CD4-positive, alpha-beta T cell treated with Interleukin-17A for 1 hour (primary cell): ENCODE data around the gene NAA20.

ENCODE experiments used
- DNase-seq: peaks from one replicate; pipeline ENCODE4 v3.0.0-alpha.2; 2020

The NAA20 gene

DNA sequence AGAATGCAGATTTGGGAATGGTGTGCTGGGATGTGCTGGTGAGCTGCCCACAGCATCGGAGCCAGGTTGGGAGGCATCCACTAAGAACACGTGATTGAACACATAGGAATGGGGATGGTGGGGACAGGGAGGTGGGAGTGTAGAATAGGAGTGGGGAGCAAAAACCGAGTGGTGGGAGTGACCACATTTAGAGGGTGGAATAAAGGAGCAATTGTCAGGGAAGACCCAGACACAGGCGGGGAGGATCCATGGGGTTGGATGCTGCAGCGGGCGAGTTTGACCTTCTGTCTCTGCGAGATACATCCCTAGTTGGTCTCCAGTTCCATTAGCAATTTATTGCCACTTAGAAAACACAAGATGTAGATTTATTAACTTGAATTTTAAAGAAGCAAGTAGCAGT, 4.7 kb downstream of the NAA20 start:
- no peak for DNase-seq

DNA sequence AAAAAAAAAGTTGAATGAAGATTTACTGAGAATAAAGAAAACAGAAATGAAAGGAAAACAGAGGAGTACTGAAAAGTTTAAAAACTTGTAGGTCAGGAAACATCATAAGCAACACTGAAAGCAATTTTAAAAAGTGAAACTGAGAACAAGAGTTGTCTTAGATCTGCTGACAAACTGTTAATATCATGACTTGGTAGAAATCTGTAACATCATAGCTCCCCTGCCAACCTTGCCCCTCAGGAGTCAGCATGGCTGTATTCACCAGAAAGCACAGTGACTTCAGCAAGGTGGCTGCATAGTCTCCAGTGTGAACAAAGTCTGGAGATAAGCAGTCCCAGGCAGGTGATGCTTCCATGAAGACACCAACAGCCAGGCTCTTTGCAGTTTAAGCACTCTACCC, 5.3 kb downstream of the NAA20 start:
- no peak for DNase-seq

DNA sequence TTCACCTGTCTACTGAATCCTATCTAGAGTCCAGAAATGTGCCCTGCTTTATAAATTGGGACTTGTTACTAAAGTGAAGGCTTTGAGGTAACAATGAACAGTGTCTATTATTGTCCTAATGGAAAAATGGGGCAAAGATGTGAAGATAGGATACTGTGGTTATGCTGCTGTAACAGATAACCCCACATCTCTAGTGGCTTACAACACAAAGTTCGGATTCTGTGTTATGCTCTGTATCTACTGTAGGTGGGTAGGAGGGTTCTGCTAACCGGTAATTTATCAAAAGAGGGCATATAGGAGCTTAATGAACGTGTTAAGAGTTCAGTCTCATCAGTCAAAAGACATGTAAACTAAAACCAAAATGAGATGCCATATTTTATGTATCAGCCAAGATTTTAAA, 6.2 kb downstream of the NAA20 start:
- no peak for DNase-seq

DNA sequence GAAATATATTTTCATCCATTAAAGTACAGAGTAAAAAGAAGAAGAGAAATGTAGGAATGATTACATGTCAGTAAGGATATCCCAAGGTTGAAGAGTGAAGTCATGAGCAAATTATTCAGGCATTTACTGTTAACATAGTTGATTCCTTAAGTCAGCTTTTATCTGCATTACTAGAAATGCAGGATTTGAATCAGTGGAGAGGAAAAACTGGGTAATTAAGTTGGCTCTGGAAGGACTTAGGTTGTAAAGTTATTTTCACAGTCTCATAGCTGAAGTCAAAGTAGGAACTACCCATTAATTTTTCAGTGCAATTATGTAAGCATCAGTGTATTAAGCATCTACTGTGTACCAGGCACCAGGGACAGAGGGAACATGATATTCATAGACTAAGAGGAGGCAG, 7.8 kb downstream of the NAA20 start:
- DNase-seq = no peak

DNA sequence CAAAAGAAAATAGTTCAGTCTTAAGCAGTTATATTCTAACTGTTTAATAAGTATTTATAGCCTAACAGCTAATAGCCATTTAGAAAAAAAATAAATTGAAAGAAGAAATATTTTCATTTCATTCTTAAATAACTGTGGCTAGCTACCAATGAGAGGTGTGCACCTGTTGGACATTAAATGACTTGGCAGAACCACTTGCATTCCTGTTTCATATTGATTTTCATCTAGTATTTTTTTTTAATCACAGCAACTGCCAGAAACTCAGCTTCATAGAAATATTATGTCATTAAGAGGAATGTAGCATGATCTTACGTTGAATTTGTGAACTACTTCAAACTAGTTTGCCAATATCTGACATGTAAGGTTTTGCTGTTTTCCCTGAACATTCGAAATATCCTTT, 10.1 kb downstream of the NAA20 start:
- DNase-seq = no peak

DNA sequence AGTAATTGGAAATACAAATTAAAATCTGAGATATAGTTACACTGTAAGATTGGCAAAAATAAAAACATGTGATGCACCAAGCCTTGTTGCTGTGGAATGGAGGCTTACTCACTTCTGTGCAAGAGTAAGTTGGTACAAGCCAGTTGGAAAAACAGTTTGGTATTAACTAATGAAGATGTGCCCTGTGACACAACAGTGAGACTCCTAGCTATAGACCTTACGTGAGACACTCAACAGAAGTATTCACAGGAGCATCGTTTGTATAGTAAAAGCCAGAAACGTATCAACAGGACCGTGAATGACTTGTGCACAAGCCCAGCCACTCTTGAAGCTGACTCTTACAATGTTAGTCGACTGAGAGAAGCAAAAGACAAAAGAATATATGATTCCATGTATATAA, 14.6 kb downstream of the NAA20 start:
- DNase-seq = no peak

DNA sequence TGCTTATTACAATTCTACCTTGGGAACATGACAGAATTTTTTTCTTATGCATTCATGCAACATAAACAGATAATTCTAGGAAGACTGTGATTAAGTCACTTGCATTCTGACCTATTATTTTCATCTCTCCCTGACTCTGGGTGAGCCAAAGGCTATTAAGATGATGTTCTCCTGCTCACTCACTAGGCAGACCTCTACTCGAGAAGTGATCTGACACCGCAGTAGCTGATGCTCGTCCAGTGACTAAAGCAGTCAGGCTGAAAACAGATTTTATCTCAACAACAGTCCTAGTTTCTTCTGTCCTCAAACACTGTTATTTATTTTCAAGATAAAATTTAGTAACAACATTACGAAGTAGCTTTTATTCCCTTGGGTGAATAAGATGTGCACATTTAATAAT, 17.3 kb downstream of the NAA20 start:
- DNase-seq = no peak

DNA sequence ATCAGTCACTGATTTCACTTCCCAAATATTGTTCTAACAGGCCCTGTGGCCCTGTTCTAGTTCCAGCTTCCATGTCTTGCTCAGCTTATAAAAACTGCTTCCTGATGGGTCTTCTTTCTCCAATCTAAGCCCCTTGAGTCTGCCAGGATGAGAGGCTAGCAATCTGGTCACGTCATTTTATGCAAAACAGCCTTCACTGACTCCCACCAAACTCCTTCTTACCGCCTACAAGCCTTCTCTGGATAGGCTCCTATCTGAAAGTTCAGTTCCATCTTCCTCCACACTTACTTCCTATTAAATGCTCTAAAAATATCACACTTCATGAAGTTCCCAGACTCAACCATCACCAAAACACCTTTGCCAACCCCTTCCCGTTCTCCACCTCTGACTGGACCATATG, 19.6 kb downstream of the NAA20 start:
- DNase-seq = no peak

DNA sequence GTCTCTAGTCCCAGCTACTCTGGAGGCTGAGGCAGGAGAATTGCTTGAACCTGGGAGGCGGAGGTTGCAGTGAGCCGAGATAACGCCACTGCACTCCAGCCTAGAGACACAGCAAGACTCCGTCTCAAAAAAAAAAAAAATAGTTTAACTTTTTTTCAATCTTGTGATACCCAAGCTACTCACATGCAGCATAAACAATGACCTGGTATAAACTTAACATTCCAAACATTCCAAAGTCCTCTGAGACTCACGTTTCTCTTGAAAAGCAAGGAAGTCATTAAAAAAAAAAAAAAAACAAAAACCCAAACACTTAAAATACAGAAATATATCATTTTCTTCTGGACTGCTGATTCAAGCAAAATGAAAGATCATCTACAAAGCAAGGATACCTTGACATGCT, 20.8 kb downstream of the NAA20 start:
- DNase-seq = no peak

DNA sequence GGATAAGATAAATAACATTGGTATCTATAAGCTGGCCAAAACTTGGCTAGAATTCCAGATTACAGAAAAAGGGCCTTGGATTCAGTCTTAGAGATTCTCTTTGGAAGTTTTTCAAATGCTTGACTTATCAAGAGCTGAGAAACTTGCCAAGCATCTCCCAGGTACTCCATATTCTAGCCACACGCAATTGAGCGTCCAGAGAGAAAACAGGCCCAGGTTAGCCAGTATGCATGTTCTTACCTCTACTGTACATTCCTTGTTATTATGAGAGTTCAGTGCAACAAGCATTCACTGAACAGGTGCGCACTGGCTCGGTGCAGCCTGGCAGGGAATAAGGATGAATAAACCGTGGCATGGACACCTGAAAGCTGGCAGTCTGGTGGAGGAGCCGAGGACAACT, 21.4 kb downstream of the NAA20 start:
- DNase-seq = no peak

DNA sequence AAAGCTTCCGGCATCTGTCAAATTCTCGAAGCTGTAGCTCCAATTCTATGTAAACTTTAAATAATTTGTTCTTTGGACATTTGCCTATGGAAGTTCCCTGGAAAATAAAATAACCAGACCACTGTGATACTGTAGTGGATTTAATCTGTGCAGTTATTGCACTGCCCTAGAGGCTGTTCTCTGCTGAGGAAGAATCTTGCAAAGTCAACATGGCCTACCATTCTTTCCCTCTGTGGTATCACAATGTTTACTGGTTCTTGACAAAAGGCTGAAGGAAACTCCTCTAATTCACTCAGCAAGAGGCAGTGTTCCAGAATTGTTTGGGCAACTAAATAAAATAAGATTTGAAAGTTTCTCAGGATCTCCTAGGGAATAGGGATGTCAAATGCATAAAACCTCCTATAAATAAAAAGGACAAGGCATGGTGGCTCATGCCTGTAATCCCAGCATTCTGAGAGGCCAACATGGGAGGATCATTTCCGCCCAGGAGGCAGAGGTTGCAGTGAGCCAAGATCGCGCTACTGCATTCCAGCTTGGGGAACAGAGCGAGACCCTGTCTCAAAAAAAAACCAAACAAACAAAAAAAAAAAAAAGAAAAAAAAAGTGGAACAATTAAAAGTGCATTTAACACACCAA, 22.7 kb downstream of the NAA20 start:
- no peak for DNase-seq

DNA sequence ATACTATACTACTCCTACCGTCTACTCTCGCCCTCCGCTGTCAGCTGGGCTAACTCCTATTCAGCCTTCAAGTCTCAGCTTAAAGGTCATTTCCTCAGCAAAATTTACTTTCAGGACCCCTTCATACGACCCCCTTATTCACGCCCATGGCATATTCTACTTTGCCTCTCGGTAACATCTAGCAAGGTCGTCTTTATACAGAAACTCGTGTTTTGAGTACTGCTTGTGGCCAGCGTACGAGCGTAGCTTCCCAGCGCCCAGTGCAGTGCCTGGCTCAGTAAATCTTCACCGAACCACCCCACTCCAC, 34.6 kb downstream of the NAA20 start:
- no peak for DNase-seq

DNA sequence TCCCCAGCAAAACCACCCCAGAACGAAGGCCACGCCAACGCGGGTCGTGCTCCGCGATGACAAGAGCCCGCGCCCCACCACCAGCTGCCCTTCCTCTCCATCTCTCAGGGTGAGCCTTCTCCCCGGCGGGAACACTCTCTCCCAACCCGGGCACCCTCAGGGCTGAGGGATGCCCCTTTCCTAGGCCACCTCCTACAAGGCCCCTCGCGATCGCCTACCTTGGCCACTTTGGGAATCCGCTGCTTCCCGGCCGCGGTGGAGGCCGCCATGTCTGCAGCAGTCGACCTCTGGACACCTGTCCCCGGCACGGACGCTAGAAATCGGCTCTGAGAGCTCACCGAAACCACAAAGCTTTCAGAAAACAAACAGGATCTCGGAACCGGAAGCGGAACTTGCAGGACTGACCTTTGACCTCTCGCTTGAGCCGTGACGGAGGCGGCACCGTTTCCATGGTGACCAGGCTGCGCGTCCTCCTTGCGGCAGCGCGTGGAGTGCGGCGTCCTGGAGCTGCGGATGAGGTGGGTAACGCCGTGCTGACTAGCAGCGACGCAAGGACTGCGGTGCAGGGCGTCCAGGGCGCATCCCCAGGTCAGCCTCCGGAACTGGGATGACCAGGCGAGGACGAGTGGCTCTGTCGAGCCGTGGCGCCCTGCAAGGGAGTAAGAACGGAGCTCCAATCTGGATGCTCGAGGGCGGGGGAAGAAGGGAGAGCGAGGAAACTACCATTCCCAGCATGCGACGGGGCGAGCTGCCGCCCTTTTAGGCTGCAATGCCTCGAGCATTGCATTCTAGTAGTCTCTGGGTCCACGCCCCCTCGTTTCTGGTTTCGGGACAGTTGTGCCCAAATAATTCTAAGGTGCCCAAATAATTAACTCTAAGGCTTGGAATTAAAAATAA, 35.2 kb downstream of the NAA20 start, which contains the start of the genes CFAP61 and CRNKL1:
CFAP61 (plus strand) TSS at position 459 of the 897 bp plus-strand sequence. CDS start 4,122 bp downstream, outside the sequence.
CRNKL1 (minus strand) TSS at position 393 of the 897 bp plus-strand sequence; CDS start at position 269, 124 bp downstream.
- DNase-seq = peak; percentile 97

DNA sequence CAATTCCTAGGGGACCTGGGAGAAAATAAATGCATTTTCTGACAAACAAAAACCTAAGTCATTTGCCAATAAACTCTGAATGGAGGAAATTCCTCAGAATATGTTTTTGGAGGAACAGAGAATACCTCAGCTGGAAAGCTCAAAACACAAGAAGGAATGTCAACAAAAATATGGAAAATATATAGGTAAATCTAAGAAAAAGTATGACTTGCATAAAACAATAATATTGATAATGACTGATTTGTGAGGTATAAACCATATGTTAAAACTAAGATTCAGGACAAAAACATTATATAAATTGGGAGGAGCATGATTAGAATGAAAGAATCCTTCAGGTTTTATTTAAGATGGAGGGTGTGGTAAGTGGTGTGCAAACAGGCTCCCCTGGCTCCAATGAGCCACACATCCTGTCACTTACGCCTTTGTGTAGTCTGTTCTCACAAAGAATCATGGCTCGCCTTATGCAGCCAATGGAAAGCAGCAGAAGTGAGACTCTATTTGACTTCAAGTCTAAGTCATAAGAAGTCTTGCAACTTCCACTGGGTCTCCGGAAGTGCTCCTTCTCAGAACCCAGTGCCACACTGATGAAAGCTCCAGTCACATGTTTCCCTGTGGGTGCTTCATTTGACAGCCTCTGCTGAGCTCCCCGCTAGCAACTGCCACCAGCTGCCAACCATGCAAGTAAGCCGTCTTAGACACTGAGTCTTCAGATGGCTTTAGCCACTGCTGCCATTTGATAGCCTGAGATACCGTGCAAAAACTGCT, 43.3 kb downstream of the NAA20 start:
- DNase-seq = no peak

DNA sequence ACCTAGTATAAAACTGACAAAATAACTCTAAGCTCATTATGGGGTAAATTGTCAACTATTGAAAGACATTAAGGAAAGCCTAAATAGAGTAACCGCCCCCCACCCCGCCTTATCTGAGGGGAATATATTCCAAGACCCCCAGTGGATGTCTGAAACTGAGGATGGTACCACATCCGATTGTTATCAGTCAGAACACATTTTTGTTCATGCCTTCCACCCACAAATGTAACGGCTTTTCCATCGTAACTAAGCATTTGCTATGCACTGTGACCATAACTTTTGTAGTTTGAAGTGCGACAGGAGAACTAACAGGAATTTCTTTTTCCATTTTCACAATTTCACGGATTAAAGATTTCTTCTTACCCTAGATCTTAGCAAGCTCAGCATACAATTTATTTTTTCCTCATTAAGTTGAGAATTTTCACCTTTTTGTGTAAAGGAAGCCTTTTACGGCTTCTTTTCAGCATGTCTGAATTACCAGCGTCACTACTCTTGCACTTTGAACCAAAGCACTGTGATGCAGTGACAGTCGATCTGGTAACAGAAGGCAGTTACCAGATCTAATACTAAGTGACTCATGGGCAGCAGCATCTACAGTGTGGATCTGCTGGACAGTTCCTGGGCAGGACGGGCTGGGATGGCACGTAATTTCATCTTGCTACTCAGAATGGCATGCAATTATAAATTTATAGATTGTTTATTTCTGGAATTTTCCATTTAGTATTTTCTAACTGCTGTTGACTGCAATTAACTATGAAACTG, 47.0 kb downstream of the NAA20 start:
- no peak for DNase-seq

DNA sequence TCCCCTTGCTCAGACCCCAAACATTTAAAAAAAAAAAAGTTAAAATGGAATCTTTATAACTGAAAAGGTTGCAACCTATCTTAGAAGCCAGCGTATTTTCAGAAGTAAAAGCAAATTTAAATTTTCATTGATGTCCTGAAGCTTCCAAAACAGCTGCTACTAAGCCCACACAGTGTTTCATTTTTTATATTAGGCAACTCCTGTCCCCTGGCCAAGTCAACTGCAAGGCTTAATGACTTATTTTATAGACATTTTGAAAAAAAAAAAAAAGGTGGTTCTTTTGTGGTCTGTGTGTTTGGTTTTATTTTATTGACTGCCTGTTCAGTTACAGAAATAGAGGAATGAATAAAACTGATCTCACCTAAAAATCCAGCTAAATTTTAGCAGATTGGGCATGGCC, 48.2 kb downstream of the NAA20 start:
- no peak for DNase-seq

DNA sequence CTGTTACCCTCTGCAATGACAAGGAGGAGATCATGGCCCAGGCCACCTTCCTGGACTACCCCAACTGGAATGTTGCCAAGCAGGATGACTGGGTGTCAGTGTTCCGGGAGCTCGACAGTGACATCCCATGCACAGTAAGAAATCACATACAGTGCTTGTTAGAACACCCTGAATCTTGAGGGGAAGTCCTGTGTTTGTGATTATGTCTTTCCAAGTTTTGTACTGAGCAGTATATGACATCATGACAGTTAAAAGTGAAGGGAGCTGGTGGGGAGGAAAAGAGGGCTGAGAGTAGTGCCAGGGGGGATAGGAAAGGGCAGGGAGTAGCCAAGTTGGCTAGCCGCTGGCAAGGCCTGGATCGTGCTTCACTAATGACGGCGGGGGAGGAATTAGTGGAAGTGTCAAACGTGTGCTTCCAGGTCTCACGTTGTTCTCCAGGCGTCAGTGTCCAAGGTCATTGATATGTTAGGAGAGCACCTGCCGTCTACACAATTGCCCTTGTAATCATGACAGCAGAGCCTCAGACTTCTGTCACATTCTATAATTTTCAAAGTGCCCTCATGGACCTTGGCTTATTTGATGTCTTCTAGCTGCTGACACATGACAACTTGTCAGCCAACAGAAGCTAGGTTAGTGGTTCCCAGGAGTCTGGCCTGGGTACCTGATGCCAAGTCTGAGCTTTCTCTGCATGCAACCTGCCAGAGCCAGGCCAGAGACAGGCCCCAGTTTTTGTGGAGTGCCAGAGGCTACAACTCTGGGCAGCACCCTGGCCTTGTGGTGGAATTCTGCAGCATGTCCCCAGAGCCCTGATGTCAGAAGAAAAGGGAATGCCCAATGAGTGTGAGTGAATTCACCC, 53.9 kb downstream of the NAA20 start:
- DNase-seq = no peak

DNA sequence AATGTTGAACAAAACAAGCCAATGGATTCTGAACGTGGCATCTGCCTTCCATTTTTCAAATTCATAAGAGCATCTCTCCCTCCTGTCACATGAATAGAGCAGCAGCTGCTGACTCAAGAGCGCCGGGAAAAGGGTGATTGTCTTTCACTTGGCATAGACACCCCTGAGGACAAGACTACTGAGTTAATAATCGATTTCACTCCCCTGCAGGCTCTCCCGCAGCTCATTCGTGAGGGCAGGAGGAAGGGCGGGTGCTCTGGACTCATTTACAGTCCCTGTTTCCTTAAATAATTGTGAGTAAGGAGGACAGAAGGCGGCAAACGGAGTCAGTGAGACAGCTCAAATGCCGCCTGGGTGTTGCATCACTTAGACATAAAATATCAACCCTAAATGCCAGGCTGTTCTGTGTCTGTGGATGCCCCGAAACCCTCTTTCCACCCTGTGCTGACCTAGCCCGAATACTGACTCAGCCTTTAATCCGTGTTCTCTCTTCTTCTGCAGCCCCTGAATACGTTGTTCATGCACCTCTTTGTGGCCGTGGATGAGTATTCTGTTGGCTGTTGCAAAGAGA, 56.7 kb downstream of the NAA20 start:
- DNase-seq = no peak

DNA sequence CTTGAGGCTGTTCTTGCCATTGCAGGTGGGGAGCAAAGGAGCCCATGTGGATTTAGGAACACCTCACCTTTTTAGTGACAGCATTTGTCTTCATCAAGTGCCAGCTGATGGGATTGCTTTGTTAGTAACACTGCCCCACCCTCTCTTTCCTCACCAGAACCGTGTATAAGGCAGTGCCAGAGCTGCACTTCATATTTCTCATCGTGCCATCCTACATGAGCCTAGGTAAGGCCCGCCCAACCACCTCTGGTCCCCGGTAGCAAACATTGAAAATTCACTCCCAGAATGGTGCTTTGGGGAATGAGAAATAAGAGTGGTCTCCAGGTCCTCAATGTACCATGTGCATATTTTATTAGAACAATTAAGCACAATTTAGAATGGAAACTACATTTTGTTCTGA, 57.9 kb downstream of the NAA20 start:
- DNase-seq = no peak

DNA sequence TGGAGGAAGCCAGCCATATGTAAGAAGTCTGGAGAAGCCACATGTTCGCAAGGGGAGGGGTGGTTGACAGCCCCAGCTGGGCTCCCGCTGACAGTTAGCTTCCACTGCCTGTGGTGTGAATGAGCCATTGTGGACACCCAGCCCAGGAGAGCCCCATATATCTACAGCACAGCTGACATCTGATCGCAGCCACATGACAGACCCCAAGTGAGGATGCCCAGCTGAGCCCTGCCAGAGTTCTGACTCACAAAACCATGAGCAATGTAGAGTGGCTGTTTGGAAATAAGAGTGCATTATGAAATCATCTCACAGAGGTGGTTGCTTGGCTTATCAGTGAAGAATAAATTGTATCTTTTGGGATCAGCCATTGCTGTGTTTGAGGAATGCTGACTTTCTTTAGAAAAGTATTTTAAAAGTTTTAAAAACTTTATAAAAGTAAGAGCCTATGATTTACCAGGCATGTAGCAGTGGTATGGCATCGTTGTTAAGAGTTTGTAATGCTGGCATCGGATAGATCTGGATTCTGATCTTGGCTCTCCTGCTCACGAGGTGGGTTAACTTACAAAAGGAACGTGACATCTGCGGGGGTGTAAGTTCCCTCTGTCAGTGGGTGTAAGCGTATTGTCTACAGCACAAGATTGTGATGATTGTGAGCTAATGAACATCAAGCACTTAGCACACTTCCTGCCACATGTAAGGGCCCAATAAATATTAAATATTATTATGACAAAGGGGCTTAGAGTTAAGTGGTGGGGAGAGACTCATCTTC, 59.3 kb downstream of the NAA20 start:
- no peak for DNase-seq

DNA sequence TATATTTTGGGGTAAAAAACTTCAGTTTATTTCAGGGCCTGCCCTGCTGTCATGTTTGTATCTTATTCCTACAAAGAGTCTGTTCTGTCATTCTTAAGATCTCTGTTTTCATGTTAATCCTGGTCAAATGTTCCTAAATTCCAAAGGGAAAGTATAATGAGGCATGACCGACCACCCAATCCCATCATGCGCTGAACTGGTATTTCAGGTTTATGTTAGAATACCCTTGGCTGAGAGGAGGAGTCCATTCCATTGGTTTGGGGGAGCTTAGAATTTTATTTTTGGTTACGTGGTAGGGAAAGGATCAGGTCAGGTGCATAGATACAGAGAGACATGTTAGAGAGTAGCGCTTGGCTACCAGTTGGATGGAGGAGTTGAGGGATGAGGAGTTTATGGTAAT, 60.9 kb downstream of the NAA20 start:
- no peak for DNase-seq
